SK-N-SH (cell line): ENCODE results near the gene PARN. TPM values are rescaled to one million over a fixed set of nuclear protein-coding genes. Genes with fewer than 3 reads are reported as not detected.

ENCODE experiments used
- CTCF ChIA-PET: fragments of 300-600, 350-600 bp; formaldehyde crosslinking; extraction: SDS; loops from one replicate; lab custom pipeline; 2021; lab: Yijun Ruan, JAX
- POLR2A ChIA-PET: fragments of 350-600 bp; sonication (Branson Sonifier 250); formaldehyde crosslinking; extraction: SDS; loops from one replicate; lab custom pipeline; 2020; ENCODE audit warnings: antibody characterized with exemption, inconsistent platforms; lab: Yijun Ruan, JAX
- DNase-seq: peaks from one replicate; pipeline ENCODE4 v3.0.0; 2012
- H2AFZ ChIP-seq: fragments of 200-600 bp; sonication (generic); 2 replicates; pipeline ENCODE4 v1.8.1; 2016; ENCODE audit warnings: antibody characterized with exemption, mild to moderate bottlenecking, low read depth
- H3F3A ChIP-seq: fragments of 200-600 bp; sonication (generic); replicated peaks from 2 replicates; pipeline ENCODE3; 2016; ENCODE audit warnings: antibody characterized with exemption, mild to moderate bottlenecking; ENCODE audit not compliant: insufficient read depth
- H3K27ac ChIP-seq, 2 experiments: fragments of 200-500 bp in 1 of 2; fragments of 200-600 bp in 1 of 2; sonication (Bioruptor generic) in 1 of 2; sonication (generic), shearing (Covaris generic) in 1 of 2; 2 replicates each; pipeline versions ENCODE4 v1.5.1 to v1.6.1; 2014 to 2016; ENCODE audit warnings: low read depth in 2 of 2, inconsistent platforms in 1 of 2, low read length in 1 of 2, mild to moderate bottlenecking in 1 of 2, mixed read lengths in 1 of 2
- H3K27me3 ChIP-seq: fragments of 200-600 bp; sonication (generic), shearing (Covaris generic); 2 replicates; pipeline ENCODE4 v1.6.1; 2016; ENCODE audit warnings: mixed run types; ENCODE audit not compliant: insufficient read depth
- H3K36me3 ChIP-seq, 2 experiments: fragments of 200-500 bp in 1 of 2; fragments of 200-600 bp in 1 of 2; sonication (Bioruptor generic) in 1 of 2; sonication (generic) in 1 of 2; replicated peaks in 1 of 2; 2 replicates each; pipeline versions ENCODE3 to v1.5.1; 2014 to 2016; ENCODE audit warnings: low read length in 1 of 2, mild to moderate bottlenecking in 1 of 2; ENCODE audit not compliant: insufficient read depth in 2 of 2, control insufficient read depth in 1 of 2
- H3K4me1 ChIP-seq, 2 experiments: fragments of 200-500 bp in 1 of 2; fragments of 200-600 bp in 1 of 2; sonication (Bioruptor generic) in 1 of 2; sonication (generic), shearing (Covaris generic) in 1 of 2; 2 replicates each; pipeline versions ENCODE4 v1.5.1 to v1.6.1; 2014 to 2016; ENCODE audit warnings: low read depth in 1 of 2, low read length in 1 of 2, mixed run types in 1 of 2; ENCODE audit not compliant: insufficient read depth in 2 of 2, control insufficient read depth in 1 of 2
- H3K4me2 ChIP-seq: fragments of 200-600 bp; sonication (generic), shearing (Covaris generic); 2 replicates; pipeline ENCODE4 v1.6.1; 2017; ENCODE audit warnings: mixed run types
- H3K4me3 ChIP-seq, 2 experiments: fragments of 200-500 bp in 1 of 2; fragments of 200-600 bp in 1 of 2; sonication (Bioruptor generic) in 1 of 2; sonication (generic), shearing (Covaris generic) in 1 of 2; 2 replicates each; pipeline versions ENCODE4 v1.5.1 to v1.8.1; 2014 to 2016; ENCODE audit warnings: low read depth in 2 of 2, inconsistent platforms in 1 of 2, low read length in 1 of 2, mild to moderate bottlenecking in 1 of 2, mixed read lengths in 1 of 2, moderate library complexity in 1 of 2
- H3K79me2 ChIP-seq: fragments of 200-600 bp; sonication (generic); 2 replicates; pipeline ENCODE4 v1.8.1; 2017; ENCODE audit warnings: mild to moderate bottlenecking; ENCODE audit not compliant: insufficient read depth
- H3K9ac ChIP-seq: fragments of 200-600 bp; sonication (generic); 2 replicates; pipeline ENCODE4 v1.6.1; 2017; ENCODE audit warnings: mixed run types
- H3K9me2 ChIP-seq: fragments of 200-600 bp; sonication (generic); 2 replicates; pipeline ENCODE4 v1.6.1; 2017; ENCODE audit warnings: mixed run types
- H3K9me3 ChIP-seq: fragments of 200-600 bp; sonication (generic); 2 replicates; pipeline ENCODE4 v1.6.1; 2017; ENCODE audit warnings: mixed run types, mild to moderate bottlenecking, moderate library complexity
- H4K20me1 ChIP-seq: fragments of 200-600 bp; sonication (generic); 2 replicates; pipeline ENCODE4 v1.6.1; 2017; ENCODE audit warnings: mild to moderate bottlenecking, mixed run types; ENCODE audit not compliant: insufficient read depth
- FOSL2 ChIP-seq: IDR thresholded peaks from 2 replicates; pipeline ENCODE4 v1.4.0; 2012; ENCODE audit warnings: low read depth, mild to moderate bottlenecking, moderate library complexity, borderline replicate concordance
- FOXJ3 ChIP-seq: sonication (generic); formaldehyde crosslinking; IDR thresholded peaks from 2 replicates; pipeline ENCODE4 v1.5.1; 2020; ENCODE audit warnings: mild to moderate bottlenecking, missing genetic modification reagents
- IRF3 ChIP-seq: fragments of 150-350 bp; IDR thresholded peaks from 2 replicates; pipeline ENCODE4 v1.6.1; 2016; ENCODE audit warnings: mild to moderate bottlenecking, low read depth, low read length
- MAX ChIP-seq: IDR thresholded peaks from 2 replicates; pipeline ENCODE4 v1.4.0; 2012; ENCODE audit warnings: low read depth
- MEF2A ChIP-seq: IDR thresholded peaks from 2 replicates; pipeline ENCODE4 v1.4.0; 2012; ENCODE audit warnings: low read depth, borderline replicate concordance
- NFIC ChIP-seq: IDR thresholded peaks from 2 replicates; pipeline ENCODE4 v1.4.0; 2012; ENCODE audit warnings: borderline replicate concordance
- NRF1 ChIP-seq: IDR thresholded peaks from 2 replicates; pipeline ENCODE4 v1.6.1; 2012; ENCODE audit warnings: low read depth, mild to moderate bottlenecking, low read length
- POLR2AphosphoS5 ChIP-seq: IDR thresholded peaks from 2 replicates; pipeline ENCODE4 v1.6.1; 2012; ENCODE audit warnings: low read depth, low read length
- RAD21 ChIP-seq: IDR thresholded peaks from 2 replicates; pipeline ENCODE4 v1.6.1; 2012; ENCODE audit warnings: mild to moderate bottlenecking, low read length
- REST ChIP-seq: IDR thresholded peaks from 2 replicates; pipeline ENCODE4 v1.6.1; 2012; ENCODE audit warnings: mild to moderate bottlenecking, low read depth, low read length, moderate library complexity
- RXRA ChIP-seq: IDR thresholded peaks from 2 replicates; pipeline ENCODE4 v1.4.0; 2012; ENCODE audit warnings: low read depth, mild to moderate bottlenecking, borderline replicate concordance
- TAF1 ChIP-seq: IDR thresholded peaks from 2 replicates; pipeline ENCODE4 v1.6.1; 2012; ENCODE audit warnings: low read depth, mild to moderate bottlenecking, low read length, moderate library complexity, borderline replicate concordance
- TCF12 ChIP-seq: IDR thresholded peaks from 2 replicates; pipeline ENCODE4 v1.4.0; 2012
- TEAD4 ChIP-seq: IDR thresholded peaks from 2 replicates; pipeline ENCODE4 v1.4.0; 2012; ENCODE audit warnings: mild to moderate bottlenecking, borderline replicate concordance; ENCODE audit not compliant: insufficient read depth
- USF1 ChIP-seq: IDR thresholded peaks from 2 replicates; pipeline ENCODE4 v1.4.0; 2012; ENCODE audit warnings: low read depth, borderline replicate concordance
- USF2 ChIP-seq: fragments of 150-350 bp; IDR thresholded peaks from 2 replicates; pipeline ENCODE4 v1.6.1; 2017; ENCODE audit warnings: antibody characterized with exemption, low read length, low read depth, borderline replicate concordance
- YY1 ChIP-seq: IDR thresholded peaks from 2 replicates; pipeline ENCODE4 v1.4.0; 2012; ENCODE audit warnings: low read depth, mild to moderate bottlenecking
- ZBTB33 ChIP-seq: IDR thresholded peaks from 2 replicates; pipeline ENCODE4 v1.4.0; 2012; ENCODE audit warnings: low read depth, borderline replicate concordance
- WGBS: methylation state at CpG from one replicate; pipeline ENCODE4 v1.1.6; 2017; ENCODE audit warnings: low lambda C conversion rate; 5-methylcytosine and 5-hydroxymethylcytosine counted together
- polyA plus RNA-seq, 3 experiments: library from polyadenylated mRNA; depleted of rRNA; stranded (reverse); fragments of >200 nt; gene quantifications; 2 replicates each; pipeline ENCODE4 v1.2.3, GENCODE V29; 2012

PARN gene
- polyA plus RNA-seq, 1 of the 3 experiments (the other 2 are of a cell fraction): 20.5 TPM

- no peak for TF ChIP-seq ZBTB33
Observed at GRCh38 chr16:14389359-14389758, 240.7 kb downstream of the PARN start (continued).

GRCh38 chr16:14388243-14388642 is 241.8 kb downstream of the PARN start:
- Histone ChIP-seq H3K36me3 (no peaks in the 10 kb centered on the region), H3K4me2 (no peak overlapping the region), H3K9ac (no peak overlapping the region), H3K9me3 (no peaks in the 10 kb centered on the region), H3K4me3 (no peak overlapping the region), H3K27me3 (no peaks in the 10 kb centered on the region), H3K79me2 (no peaks in the 10 kb centered on the region), H3K4me1 (no peaks in the 10 kb centered on the region), H2AFZ (no peak overlapping the region), H4K20me1 (no peaks in the 10 kb centered on the region), H3K9me2 (no peaks in the 10 kb centered on the region), H3K27ac (no peak overlapping the region), H3F3A (no peaks in the 10 kb centered on the region)
- CTCF ChIA-PET: no interaction called here
- no peak for DNase-seq
- no peak for TF ChIP-seq TEAD4
- TF ChIP-seq FOSL2: no peak
- TF ChIP-seq POLR2AphosphoS5: no peak
- TF ChIP-seq MEF2A: no peak
- TF ChIP-seq REST: no peak
- no peak for TF ChIP-seq RAD21
- no peak for TF ChIP-seq IRF3
- TF ChIP-seq TAF1: no peak
- TF ChIP-seq TCF12: no peak
- no peak for TF ChIP-seq YY1
- no peak for TF ChIP-seq USF1
- no peak for TF ChIP-seq MAX
- no peak for TF ChIP-seq FOXJ3 (CRISPR knock-in tag)
- TF ChIP-seq RXRA: no peak
- no peak for TF ChIP-seq NRF1
- no peak for TF ChIP-seq USF2
- TF ChIP-seq NFIC: no peak
- WGBS: 88% methylated on average over 7 of the region's 7 CpGs
- POLR2A ChIA-PET: no interaction called here
